Neural crest cell (in vitro differentiated cells): ENCODE results near the gene JCAD. TPM values are rescaled to one million over a fixed set of nuclear protein-coding genes. Genes with fewer than 3 reads are reported as not detected.
A peak's percentile ranks its signal among the peaks of the same experiment; 100 is the strongest.

Source experiments
- DNase-seq: peaks from one replicate; pipeline ENCODE4 v3.0.0; 2021; ENCODE audit warnings: low read depth, mixed read lengths, low spot score
- H3K27ac Mint-ChIP-seq: one replicate; pipeline ENCODE4 v1.8.0; 2021; ENCODE audit warnings: mild to moderate bottlenecking, mixed read lengths; ENCODE audit not compliant: unreplicated experiment
- H3K27me3 Mint-ChIP-seq: 2 replicates; pipeline ENCODE4 v1.8.0; 2021; ENCODE audit warnings: low read depth, mild to moderate bottlenecking, mixed read lengths
- H3K36me3 Mint-ChIP-seq: 2 replicates; pipeline ENCODE4 v1.8.0; 2021; ENCODE audit warnings: low read depth, mild to moderate bottlenecking, mixed read lengths
- H3K4me1 Mint-ChIP-seq: 2 replicates; pipeline ENCODE4 v1.8.0; 2021; ENCODE audit warnings: mixed read lengths
- H3K4me3 Mint-ChIP-seq: one replicate; pipeline ENCODE4 v1.8.0; 2021; ENCODE audit warnings: mild to moderate bottlenecking, mixed read lengths
- H3K9me3 Mint-ChIP-seq: 2 replicates; pipeline ENCODE4 v1.8.0; 2021; ENCODE audit warnings: mixed read lengths
- total RNA-seq: library from RNA; stranded (reverse); gene quantifications from 2 replicates; pipeline ENCODE4 v1.2.1, GENCODE V29; 2021
- TF ChIP-seq, protein P1 (sequence below): fragments of 200-600 bp; sonication (generic); conservative IDR thresholded peaks from 2 replicates; pipeline ENCODE4 v1.5.0; 2021; ENCODE audit warnings: antibody characterized with exemption, mild to moderate bottlenecking

JCAD gene
- total RNA-seq, 1 donor from 2014 or later: 0.61 TPM

DNA sequence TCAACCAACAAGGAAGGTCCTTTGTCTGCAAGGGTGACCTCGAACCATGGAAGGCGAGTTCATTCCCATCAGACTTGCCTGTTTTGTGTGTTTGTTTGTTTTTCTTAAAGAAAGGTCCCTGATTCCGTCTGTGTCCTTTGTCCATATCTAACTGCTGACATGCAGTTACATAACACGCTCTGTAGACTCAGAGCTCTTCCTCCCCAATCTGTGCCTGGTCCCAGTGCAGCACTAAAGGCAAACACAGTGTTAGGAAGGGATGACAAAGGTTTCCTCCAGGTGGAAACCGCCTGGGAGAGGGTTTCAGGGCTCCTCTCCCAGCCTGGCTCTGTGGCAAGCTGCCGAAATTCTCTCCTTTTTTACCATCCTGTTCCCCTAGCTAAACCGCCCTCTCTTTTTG is 13.4 kb downstream of the JCAD start:
- Mint-ChIP-seq H3K27me3 (peaks cover 12% of the 10 kb centered on the region), H3K4me1 (peaks cover 31% of the 10 kb centered on the region), H3K4me3 (no peak overlapping the region), H3K36me3 (peaks cover 2% of the 10 kb centered on the region), H3K9me3 (no peaks in the 10 kb centered on the region), H3K27ac (no peak overlapping the region)
- no peak for DNase-seq
- TF ChIP-seq, protein P1, sequence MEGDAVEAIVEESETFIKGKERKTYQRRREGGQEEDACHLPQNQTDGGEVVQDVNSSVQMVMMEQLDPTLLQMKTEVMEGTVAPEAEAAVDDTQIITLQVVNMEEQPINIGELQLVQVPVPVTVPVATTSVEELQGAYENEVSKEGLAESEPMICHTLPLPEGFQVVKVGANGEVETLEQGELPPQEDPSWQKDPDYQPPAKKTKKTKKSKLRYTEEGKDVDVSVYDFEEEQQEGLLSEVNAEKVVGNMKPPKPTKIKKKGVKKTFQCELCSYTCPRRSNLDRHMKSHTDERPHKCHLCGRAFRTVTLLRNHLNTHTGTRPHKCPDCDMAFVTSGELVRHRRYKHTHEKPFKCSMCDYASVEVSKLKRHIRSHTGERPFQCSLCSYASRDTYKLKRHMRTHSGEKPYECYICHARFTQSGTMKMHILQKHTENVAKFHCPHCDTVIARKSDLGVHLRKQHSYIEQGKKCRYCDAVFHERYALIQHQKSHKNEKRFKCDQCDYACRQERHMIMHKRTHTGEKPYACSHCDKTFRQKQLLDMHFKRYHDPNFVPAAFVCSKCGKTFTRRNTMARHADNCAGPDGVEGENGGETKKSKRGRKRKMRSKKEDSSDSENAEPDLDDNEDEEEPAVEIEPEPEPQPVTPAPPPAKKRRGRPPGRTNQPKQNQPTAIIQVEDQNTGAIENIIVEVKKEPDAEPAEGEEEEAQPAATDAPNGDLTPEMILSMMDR: no peak

DNA sequence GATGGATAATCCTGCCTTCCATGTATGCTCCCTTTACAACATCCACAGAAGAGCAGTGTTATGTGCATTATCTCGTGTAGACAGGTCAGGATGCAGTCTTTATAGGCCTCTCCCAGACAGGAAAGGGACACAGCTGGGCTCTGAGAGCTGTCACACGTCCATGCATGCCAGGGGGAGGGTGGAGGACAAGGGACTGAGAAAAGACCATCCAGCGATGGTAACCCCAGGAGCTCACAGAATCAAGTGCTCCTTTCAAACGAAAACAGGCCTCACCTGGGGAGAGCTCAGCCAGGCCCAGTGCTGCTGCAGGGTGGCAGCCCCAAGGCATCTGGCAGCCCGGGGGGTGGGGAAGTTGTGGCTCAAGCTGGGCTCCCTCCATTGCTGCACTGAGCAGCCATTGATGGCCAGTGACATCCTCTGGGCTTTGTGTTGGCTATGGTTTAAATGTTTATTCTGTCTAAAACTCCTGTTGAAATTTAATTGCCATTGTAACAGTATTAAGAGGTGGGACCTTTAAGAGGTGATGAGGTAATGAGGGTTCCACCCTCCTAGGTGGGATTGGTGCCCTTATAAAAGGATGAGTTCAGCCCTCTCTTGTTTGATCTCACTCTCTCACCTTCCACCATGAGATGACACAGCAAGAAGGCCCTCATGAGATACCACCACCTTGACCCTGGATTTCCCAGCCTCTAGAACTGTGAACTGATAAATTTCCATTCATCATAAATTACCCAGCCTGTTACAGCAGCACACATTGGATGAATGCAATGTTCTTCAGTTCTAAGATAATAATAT is 15.7 kb downstream of the JCAD start:
- Mint-ChIP-seq H3K36me3 (peaks cover 2% of the 10 kb centered on the region), H3K4me1 (peaks cover 20% of the 10 kb centered on the region), H3K27me3 (peaks cover 4% of the 10 kb centered on the region), H3K9me3 (no peaks in the 10 kb centered on the region), H3K4me3 (no peak overlapping the region), H3K27ac (no peak overlapping the region)
- no peak for DNase-seq
- TF ChIP-seq, protein P1: no peak

DNA sequence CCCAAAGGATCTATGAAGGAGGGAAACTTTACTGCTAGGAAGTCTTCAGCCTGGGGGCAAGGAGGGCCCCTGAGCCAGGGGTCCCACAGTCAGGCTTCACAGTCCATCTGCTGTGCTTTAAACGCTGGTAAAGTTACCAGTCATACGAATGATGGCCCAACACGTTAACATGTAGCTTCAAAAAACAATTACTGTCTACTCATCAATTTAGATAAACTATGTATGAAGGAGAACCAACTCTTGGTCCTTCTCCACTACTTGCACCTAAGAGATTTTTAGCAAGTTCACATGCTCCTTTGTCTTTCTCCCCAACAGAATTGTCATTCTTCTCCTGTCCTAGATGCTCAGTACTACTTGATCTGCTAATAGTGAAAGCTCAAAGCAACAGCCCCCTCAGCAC is 16.6 kb downstream of the JCAD start:
- TF ChIP-seq, protein P1: no peak
- no peaks in the 10 kb centered on the region for H3K27me3 Mint-ChIP-seq
- H3K27ac Mint-ChIP-seq: peak overlapping the region; percentile 53
- no peak overlapping the region for H3K4me3 Mint-ChIP-seq
- H3K9me3 Mint-ChIP-seq: no peaks in the 10 kb centered on the region
- peaks cover 2% of the 10 kb centered on the region for H3K36me3 Mint-ChIP-seq
- peaks cover 20% of the 10 kb centered on the region for H3K4me1 Mint-ChIP-seq
- DNase-seq: no peak

DNA sequence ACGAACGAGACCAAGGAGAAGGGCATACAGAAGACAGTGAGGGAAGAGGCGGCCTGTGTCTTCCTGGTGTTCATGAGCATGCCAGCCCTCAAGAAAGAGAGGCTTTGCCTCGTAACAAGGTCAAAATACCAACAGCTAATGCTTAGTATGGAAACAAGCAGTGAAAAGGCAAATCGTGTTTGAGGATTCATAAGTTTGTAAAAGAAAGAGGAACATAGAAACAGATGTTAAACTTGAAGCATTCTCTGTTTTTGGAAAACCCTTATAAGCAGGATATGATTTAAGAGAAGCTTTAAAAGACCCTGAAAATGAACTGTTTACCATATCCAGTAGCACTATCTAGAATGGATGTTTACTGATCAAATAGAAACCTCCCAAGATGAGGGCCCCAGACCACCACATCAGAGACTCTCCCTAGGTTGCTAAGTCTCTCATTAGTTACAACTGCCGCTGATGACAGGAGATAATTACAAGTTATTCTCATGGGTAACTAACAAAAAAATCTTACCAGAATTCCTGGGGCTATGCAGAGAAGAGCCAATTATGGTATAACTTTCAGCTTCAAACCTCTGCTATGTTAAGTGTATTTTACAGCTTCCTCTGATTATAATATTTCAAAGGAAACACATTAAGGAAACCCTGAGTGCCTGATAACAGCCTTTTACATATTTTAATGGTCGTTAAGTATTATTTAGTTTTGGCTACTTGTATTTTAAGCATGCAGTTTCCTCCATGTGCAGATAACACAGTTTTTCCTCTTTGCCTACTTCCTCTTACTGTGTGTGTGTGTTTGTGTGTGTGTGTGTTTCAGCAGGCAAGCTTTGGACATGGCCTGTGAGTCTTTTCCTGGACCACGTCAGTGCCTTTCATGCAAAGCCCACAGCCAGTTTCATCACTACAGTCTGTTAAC is 17.9 kb downstream of the JCAD start:
- H3K4me1 Mint-ChIP-seq: peaks cover 17% of the 10 kb centered on the region
- no peak for DNase-seq

DNA sequence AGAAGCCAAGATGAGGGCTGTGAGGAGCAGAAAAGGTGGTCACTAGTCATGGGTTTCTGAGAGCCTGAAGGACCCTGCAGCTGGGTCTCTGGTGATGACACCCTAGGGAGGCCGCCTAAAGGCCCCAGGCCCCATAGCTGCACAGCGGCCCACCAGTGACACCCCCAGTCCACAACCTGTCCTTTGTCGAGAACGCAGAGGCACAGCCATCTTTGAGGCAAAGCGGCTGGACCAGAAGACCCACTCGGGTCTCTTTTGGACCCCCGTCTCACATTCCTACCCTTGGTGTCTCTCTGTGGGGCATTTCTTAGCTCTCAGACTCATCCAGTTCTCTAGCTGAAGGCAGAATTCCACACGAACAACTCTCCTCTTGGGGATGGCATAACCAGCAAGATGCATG is 18.8 kb downstream of the JCAD start:
- H3K9me3 Mint-ChIP-seq: no peaks in the 10 kb centered on the region
- no peaks in the 10 kb centered on the region for H3K36me3 Mint-ChIP-seq
- no peaks in the 10 kb centered on the region for H3K27me3 Mint-ChIP-seq
- DNase-seq: no peak
- TF ChIP-seq, protein P1: no peak
- no peak overlapping the region for H3K4me3 Mint-ChIP-seq
- peaks cover 9% of the 10 kb centered on the region for H3K4me1 Mint-ChIP-seq
- no peak overlapping the region for H3K27ac Mint-ChIP-seq

More for the DNA sequence above, 17.9 kb downstream of the JCAD start:
- Mint-ChIP-seq H3K27me3 (no peaks in the 10 kb centered on the region), H3K9me3 (no peaks in the 10 kb centered on the region), H3K4me3 (no peak overlapping the region), H3K27ac (no peak overlapping the region), H3K36me3 (peaks cover 2% of the 10 kb centered on the region)
- TF ChIP-seq, protein P1: no peak
